ENCODE results near the gene ANAPC10.

Gene ANAPC10

DNA sequence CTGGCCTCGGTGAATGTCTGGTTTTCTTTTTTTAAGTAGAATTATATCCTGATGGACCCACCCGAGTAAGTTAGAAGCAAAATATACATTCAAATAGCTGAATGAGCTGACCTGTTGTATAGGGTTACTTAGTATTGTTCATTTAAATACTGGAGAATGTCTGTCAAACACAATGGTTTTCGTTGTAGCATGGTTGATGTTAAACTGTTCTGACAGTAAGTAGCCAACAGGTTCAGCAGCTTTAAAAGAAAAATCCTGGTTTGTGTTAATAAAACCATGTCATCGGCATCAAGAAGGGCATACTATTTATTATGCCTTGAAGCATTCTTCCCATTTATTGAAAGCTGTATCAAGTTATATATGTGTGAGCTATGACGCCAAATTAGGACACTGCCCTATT, 149.6 kb downstream of the ANAPC10 start:
- no peak overlapping the region for H3K4me3 ChIP-seq (ENCODE audit: low read length)
- no peak for DNase-seq (ENCODE audit: low read depth, low spot score)

DNA sequence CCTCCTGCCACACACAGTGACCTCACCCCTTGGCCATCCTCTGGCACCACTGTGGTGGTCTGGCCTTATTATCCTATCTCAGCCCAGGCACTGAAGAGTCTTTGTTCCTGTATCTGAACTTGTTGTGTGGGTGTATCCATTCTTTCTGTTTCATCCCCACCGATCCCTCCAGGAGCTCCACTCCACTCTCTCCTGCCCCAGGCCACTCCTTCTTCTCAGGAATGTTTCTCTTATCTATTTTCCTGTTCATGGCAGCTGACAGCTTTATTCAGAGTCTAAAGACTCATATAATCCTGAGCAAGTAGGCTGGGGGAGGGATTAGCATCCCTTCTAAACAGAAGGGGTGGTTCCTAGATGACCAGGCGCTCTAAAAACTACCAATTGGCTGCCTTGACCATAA, 150.0 kb downstream of the ANAPC10 start:
- H3K4me3 ChIP-seq (ENCODE audit: low read length): no peak overlapping the region
- no peak for DNase-seq (ENCODE audit: low read depth, low spot score)
